Measurements from ENCODE around the gene BMPER.

GRCh38 chr7:33880787-33881186, 24.6 kb upstream of the BMPER start:
- no peak for TF ChIP-seq CTCF (IDR thresholded peaks at IDR 0.05)
- TF ChIP-seq POLR2A (IDR thresholded peaks at IDR 0.05; ENCODE audit: low read depth) = no peak
- no peak for TF ChIP-seq POLR2AphosphoS5 (IDR thresholded peaks at IDR 0.05)

All from esophagus muscularis mucosa (tissue), 3 donors.